Activated CD4-positive, alpha-beta T cell treated with anti-CD3 and anti-CD28 coated beads for 36 hours (primary cell): ENCODE data around the gene DCK. TPM values are rescaled to one million over a fixed set of nuclear protein-coding genes. Genes with fewer than 3 reads are reported as not detected.
"Not testable (repeated sequence)": the region's sequence is repeated elsewhere in the genome, so short reads cannot be mapped to it uniquely, and the experiment has no call there.

Source experiments
- ATAC-seq: fragments of 200-7000 bp; cut with Tn5 transposase; one replicate; pipeline ENCODE4 v1.10.0; 2021; ENCODE audit warnings: mild to moderate bottlenecking, moderate library complexity
- CTCF ChIA-PET: fragments of 350-600 bp; sonication (Branson Sonifier 250); formaldehyde crosslinking; loops from one replicate; lab custom pipeline; 2021; ENCODE audit warnings: antibody characterized with exemption; lab: Charles Lee
- POLR2A ChIA-PET: fragments of 350-600 bp; sonication (Branson Sonifier 250); formaldehyde crosslinking; loops from one replicate; lab custom pipeline; 2021; ENCODE audit warnings: antibody characterized with exemption, inconsistent platforms; lab: Charles Lee
- DNase-seq: peaks from one replicate; pipeline ENCODE4 v3.0.0-alpha.2; 2020
- H3K27ac Mint-ChIP-seq: one replicate; pipeline ENCODE4 v1.8.0; 2021; ENCODE audit warnings: mixed read lengths
- H3K27me3 Mint-ChIP-seq: one replicate; pipeline ENCODE4 v1.8.0; 2021; ENCODE audit warnings: mixed read lengths
- H3K36me3 Mint-ChIP-seq: one replicate; pipeline ENCODE4 v1.8.0; 2021; ENCODE audit warnings: low read depth, mixed read lengths
- H3K4me1 Mint-ChIP-seq: one replicate; pipeline ENCODE4 v1.8.0; 2021; ENCODE audit warnings: mixed read lengths
- H3K4me3 Mint-ChIP-seq: one replicate; pipeline ENCODE4 v1.8.0; 2021; ENCODE audit warnings: mild to moderate bottlenecking, moderate library complexity, mixed read lengths
- H3K9me3 Mint-ChIP-seq: one replicate; pipeline ENCODE4 v1.8.0; 2021; ENCODE audit warnings: low read depth, mixed read lengths
- intact Hi-C, 2 experiments: fragments of 100-400 bp; cut with DNase I in 1 of 2; cut with micrococcal nuclease in 1 of 2; formaldehyde crosslinking; loops; one replicate each; pipeline versions ENCODE4 v1.14.2 to v1.15.1; 2022 to 2024; cut with DNase I, micrococcal nuclease
- total RNA-seq, 2 experiments: library from RNA; stranded (reverse); gene quantifications; one replicate each; pipeline ENCODE4 v1.2.3, GENCODE V29; 2021

Gene DCK
- total RNA-seq, 2 experiments from 2014 or later = 29.2 to 34.4 TPM

DNA sequence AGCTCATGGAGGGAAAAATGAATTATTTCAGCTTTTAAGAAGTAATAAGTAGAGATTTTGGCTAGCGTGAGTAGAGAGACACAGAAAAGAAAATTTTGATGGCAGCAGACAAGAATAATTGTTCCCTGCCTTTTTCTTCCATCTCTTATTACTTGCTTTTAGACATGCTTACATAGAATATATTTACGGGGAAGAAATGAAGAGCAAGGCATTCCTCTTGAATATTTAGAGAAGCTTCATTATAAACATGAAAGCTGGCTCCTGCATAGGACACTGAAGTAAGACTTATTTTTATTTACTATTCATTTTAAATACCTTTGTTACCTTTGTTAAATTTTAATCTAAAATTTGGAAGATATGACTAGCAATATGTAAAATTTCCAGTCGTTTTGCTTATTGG, 32.2 kb downstream of the DCK start:
- ATAC-seq (no peak), DNase-seq (no peak)
- ChIA-PET CTCF (interaction anchor here (0.6 to 0.9 kb wide), 2 partner anchors 15 to 40 kb away, joined by 3 to 4 read pairs; no protein-coding TSS in a partner anchor), POLR2A (no interaction called here)
- Mint-ChIP-seq H3K27me3 (no peaks in the 10 kb centered on the region), H3K4me3 (no peak overlapping the region), H3K4me1 (peaks cover 2% of the 10 kb centered on the region), H3K36me3 (peaks cover 32% of the 10 kb centered on the region), H3K27ac (no peak overlapping the region), H3K9me3 (no peaks in the 10 kb centered on the region)
- intact Hi-C loops = no loop called here

- POLR2A ChIA-PET = no interaction called here
- ATAC-seq (no peak), DNase-seq (no peak)
- no peaks in the 10 kb centered on the region for H3K9me3 Mint-ChIP-seq
- CTCF ChIA-PET = interaction anchor here (0.9 kb wide), 1 partner anchor 16 kb away, joined by 4 read pairs; no protein-coding TSS in a partner anchor
- intact Hi-C loops = no loop called here
- no peak overlapping the region for H3K27ac Mint-ChIP-seq
- H3K27me3 Mint-ChIP-seq = no peaks in the 10 kb centered on the region
- peaks cover 32% of the 10 kb centered on the region for H3K36me3 Mint-ChIP-seq
- no peak overlapping the region for H3K4me3 Mint-ChIP-seq
- peaks cover 2% of the 10 kb centered on the region for H3K4me1 Mint-ChIP-seq
Observed at GRCh38 chr4:71026086-71026485, 32.6 kb downstream of the DCK start.

DNA sequence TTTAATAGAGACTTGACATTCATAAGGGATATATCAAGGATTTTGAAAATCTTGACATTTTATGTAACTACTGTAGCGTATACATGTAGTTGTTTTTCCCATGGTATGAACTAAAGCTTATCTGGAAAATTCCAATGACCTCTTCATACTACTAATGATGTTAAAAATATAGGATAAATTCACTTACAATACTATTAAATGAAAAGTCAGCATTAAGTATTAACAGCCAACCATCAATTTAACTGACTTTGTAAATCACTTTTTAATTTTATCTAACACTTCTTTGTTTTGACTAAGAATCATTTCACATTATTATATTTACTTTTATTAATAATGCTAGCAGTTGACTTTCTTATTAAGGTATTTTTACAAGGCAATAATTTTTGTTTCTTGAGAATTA, 34.2 kb downstream of the DCK start:
- intact Hi-C loops = no loop called here
- no peak for DNase-seq
- Mint-ChIP-seq H3K4me3 (no peak overlapping the region), H3K36me3 (peaks cover 38% of the 10 kb centered on the region), H3K4me1 (peaks cover 2% of the 10 kb centered on the region), H3K27me3 (no peaks in the 10 kb centered on the region), H3K9me3 (no peaks in the 10 kb centered on the region), H3K27ac (no peak overlapping the region)
- POLR2A ChIA-PET = no interaction called here
- ATAC-seq = no peak
- CTCF ChIA-PET = interaction anchor here (0.7 kb wide), 1 partner anchor 41 kb away, joined by 3 read pairs; no protein-coding TSS in a partner anchor

GRCh38 chr4:71029504-71029903, 36.1 kb downstream of the DCK start:
- intact Hi-C loops = no loop called here
- Mint-ChIP-seq H3K27me3 (no peaks in the 10 kb centered on the region), H3K4me3 (no peak overlapping the region), H3K4me1 (peaks cover 2% of the 10 kb centered on the region), H3K9me3 (no peaks in the 10 kb centered on the region), H3K36me3 (peaks cover 25% of the 10 kb centered on the region), H3K27ac (no peak overlapping the region)
- ATAC-seq = no peak
- ChIA-PET CTCF (interaction anchor here (0.7 kb wide), 1 partner anchor 31 kb away, joined by 3 read pairs; no protein-coding TSS in a partner anchor), POLR2A (no interaction called here)
- no peak for DNase-seq

DNA sequence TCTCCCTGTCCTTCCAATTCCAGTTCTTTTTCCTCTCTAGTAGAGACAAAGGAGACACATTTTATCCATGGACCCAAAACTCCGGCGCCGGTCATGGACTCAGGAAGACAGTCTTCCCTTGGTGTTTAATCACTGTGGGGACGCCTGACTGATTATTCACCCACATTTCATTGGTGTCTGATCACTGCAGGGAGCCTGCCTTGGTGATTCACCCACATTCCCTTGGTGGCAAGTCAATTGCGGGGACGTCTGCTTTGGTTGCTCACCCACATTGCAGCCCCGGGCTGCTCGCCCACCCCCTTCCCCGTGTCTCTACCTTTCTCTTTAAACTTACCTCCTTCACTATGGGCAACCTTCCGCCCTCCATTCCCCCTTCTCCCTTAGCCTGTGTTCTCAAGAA, 38.7 kb downstream of the DCK start:
- CTCF ChIA-PET, H3K4me3 Mint-ChIP-seq, ATAC-seq, H3K27me3 Mint-ChIP-seq, H3K4me1 Mint-ChIP-seq, H3K9me3 Mint-ChIP-seq, POLR2A ChIA-PET, intact Hi-C loops, H3K27ac Mint-ChIP-seq, DNase-seq: not testable (repeated sequence)
- H3K36me3 Mint-ChIP-seq = peaks cover 21% of the 10 kb centered on the region

DNA sequence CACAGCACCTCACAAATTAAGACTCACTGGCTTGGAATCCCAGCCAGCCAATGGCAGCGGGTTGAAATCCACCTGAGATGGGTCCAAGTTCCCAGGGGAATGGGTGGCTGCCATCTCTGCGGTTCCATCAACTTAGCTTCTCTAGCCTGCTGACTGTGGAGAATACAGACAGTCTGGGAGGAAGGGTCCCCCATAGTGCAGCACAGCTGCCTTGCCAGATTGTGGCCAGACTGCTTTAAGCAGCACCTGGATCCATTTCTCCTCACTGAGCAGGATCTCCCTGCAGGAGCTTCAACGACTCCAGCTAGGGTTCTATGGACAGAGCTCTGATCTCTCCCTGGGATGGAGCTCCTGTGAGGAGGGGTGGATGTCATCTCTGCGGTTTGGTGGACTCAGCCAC, 51.8 kb downstream of the DCK start:
- Mint-ChIP-seq H3K27ac (no peak overlapping the region), H3K36me3 (peaks cover 19% of the 10 kb centered on the region), H3K9me3 (peaks cover 8% of the 10 kb centered on the region), H3K4me1 (no peaks in the 10 kb centered on the region), H3K27me3 (no peaks in the 10 kb centered on the region), H3K4me3 (no peak overlapping the region)
- intact Hi-C loops = no loop called here
- POLR2A ChIA-PET = no interaction called here
- CTCF ChIA-PET = no interaction called here
- DNase-seq (no peak), ATAC-seq (no peak)

DNA sequence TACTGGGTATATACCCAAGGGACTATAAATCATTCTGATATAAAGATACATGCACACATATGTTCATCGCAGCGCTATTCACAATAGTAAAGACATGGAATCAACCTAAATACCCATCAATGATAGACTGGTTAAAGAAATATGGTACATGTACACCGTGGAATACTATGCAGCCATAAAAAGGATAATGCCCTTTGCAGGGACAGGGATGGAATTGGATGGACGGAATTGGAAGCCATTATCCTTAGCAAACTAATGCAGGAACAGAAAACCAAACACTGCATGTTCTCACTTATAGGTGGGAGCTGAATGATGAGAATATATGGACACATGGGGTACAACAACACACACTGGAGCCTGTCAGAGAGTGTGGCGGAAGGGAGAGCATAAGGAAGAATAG, 55.9 kb downstream of the DCK start:
- no peak overlapping the region for H3K4me3 Mint-ChIP-seq
- H3K27ac Mint-ChIP-seq = no peak overlapping the region
- peaks cover 4% of the 10 kb centered on the region for H3K9me3 Mint-ChIP-seq
- ChIA-PET POLR2A (no interaction called here), CTCF (no interaction called here)
- no peak for DNase-seq
- intact Hi-C loops = no loop called here
- no peak for ATAC-seq
- H3K27me3 Mint-ChIP-seq = no peaks in the 10 kb centered on the region
- H3K36me3 Mint-ChIP-seq = no peaks in the 10 kb centered on the region
- no peaks in the 10 kb centered on the region for H3K4me1 Mint-ChIP-seq

- POLR2A ChIA-PET = no interaction called here
- no peak overlapping the region for H3K4me3 Mint-ChIP-seq
- H3K36me3 Mint-ChIP-seq = no peaks in the 10 kb centered on the region
- H3K27me3 Mint-ChIP-seq = no peaks in the 10 kb centered on the region
- ATAC-seq (no peak), DNase-seq (no peak)
- no peaks in the 10 kb centered on the region for H3K4me1 Mint-ChIP-seq
- H3K9me3 Mint-ChIP-seq = peaks cover 4% of the 10 kb centered on the region
- no peak overlapping the region for H3K27ac Mint-ChIP-seq
- CTCF ChIA-PET = interaction anchor here (0.5 to 0.6 kb wide), 2 partner anchors 161 to 297 kb away, joined by 3 to 4 read pairs; no protein-coding TSS in a partner anchor
- intact Hi-C loops = no loop called here
Observed at GRCh38 chr4:71050809-71051208, 57.4 kb downstream of the DCK start.

- no peak for ATAC-seq
- no peak for DNase-seq
- intact Hi-C loops = no loop called here
- H3K36me3 Mint-ChIP-seq = no peaks in the 10 kb centered on the region
- no peaks in the 10 kb centered on the region for H3K4me1 Mint-ChIP-seq
- POLR2A ChIA-PET = no interaction called here
- H3K4me3 Mint-ChIP-seq = no peak overlapping the region
- CTCF ChIA-PET = no interaction called here
- peaks cover 4% of the 10 kb centered on the region for H3K9me3 Mint-ChIP-seq
- H3K27me3 Mint-ChIP-seq = no peaks in the 10 kb centered on the region
- H3K27ac Mint-ChIP-seq = no peak overlapping the region
Observed at GRCh38 chr4:71052034-71052433, 58.6 kb downstream of the DCK start.

DNA sequence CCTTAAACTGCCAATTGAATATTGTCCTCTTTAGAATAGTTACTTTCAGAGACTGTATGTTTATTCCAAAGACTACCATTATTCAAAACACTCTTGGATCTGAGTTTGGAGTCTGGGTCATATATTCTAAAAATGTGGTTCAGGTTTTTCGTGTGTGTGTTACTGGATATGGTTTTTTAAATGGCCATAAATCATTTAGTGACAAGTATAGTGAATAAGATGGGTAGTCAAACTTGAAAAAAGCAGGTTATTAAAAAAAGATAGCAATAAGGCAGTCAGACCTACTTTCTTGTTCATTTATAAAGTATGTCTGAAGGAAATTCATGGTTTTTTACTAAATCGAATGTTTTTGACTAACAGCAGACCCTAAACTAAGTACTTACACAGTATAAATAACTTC, 59.3 kb downstream of the DCK start:
- Mint-ChIP-seq H3K9me3 (peaks cover 4% of the 10 kb centered on the region), H3K4me1 (no peaks in the 10 kb centered on the region), H3K4me3 (no peak overlapping the region), H3K36me3 (no peaks in the 10 kb centered on the region), H3K27ac (no peak overlapping the region), H3K27me3 (no peaks in the 10 kb centered on the region)
- ChIA-PET CTCF (no interaction called here), POLR2A (no interaction called here)
- ATAC-seq = no peak
- intact Hi-C loops = no loop called here
- DNase-seq = no peak

GRCh38 chr4:71053613-71054012, 60.2 kb downstream of the DCK start:
- H3K4me3 Mint-ChIP-seq, H3K36me3 Mint-ChIP-seq, H3K9me3 Mint-ChIP-seq, CTCF ChIA-PET, DNase-seq, POLR2A ChIA-PET, ATAC-seq, H3K4me1 Mint-ChIP-seq, intact Hi-C loops, H3K27ac Mint-ChIP-seq, H3K27me3 Mint-ChIP-seq: not testable (repeated sequence)

DNA sequence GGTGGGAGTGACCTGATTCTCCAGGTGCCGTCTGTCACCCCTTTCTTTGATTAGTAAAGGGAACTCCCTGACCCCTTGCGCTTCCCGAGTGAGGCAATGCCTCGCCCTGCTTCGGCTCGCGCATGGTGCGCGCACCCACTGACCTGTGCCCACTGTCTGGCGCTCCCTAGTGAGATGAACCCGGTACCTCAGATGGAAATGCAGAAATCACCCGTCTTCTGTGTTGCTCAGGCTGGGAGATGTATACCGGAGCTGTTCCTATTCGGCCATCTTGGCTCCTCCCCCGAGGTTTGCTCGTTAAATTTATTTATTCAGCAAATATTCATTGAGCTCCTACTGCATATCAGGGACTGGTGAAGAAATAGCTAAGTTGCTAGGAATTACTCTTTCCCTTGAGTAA, 66.1 kb downstream of the DCK start:
- H3K4me1 Mint-ChIP-seq, H3K27ac Mint-ChIP-seq, H3K36me3 Mint-ChIP-seq, CTCF ChIA-PET, ATAC-seq, intact Hi-C loops, H3K9me3 Mint-ChIP-seq, DNase-seq, POLR2A ChIA-PET, H3K27me3 Mint-ChIP-seq, H3K4me3 Mint-ChIP-seq: not testable (repeated sequence)
